ENCODE data around the gene PTGS2.

DNA sequence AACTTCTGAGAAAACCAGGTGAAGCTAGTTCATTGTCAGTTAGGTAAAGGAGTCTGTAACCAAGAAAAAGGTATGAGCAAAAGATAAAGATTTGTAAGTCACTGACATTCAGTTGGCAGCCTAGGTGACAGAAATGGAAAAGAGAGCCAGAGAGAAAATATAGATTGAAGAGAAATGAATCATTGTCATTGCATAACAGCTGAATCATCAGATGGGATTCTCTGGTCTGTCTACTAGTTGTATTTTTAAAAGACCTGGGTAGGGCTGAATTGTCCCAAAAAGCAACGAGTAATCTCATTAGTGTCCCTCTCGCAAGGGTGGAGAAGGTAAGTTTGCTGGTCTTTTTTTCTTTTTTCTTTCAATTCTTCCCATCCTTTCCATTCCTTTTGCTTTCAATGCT is 36.6 kb downstream of the PTGS2 start:
- TF ChIP-seq POLR2A (IDR thresholded peaks at IDR 0.05; ENCODE audit: low read length): no peak
- no peak for TF ChIP-seq GATA1 (IDR thresholded peaks at IDR 0.05; ENCODE audit: low read depth, low read length)

Measured in erythroblast (primary cell).